Liver (tissue), 3 donors: ENCODE data around the gene GALNT10.

ENCODE experiments used
- CTCF ChIP-seq: fragments of 150-350 bp; IDR thresholded peaks from 2 replicates; pipeline ENCODE4 v1.5.1; 2017; ENCODE audit warnings: improper control_type of control experiment, low read depth, low read length; ENCODE audit not compliant: missing input control
- EGR1 ChIP-seq, 2 donors: IDR thresholded peaks; 2 replicates each; pipeline ENCODE4 v1.6.1; 2016 to 2018; ENCODE audit warnings: antibody characterized with exemption in 2 of 2, low read depth in 2 of 2
- MAX ChIP-seq: IDR thresholded peaks from 2 replicates; pipeline ENCODE4 v1.6.1; 2016; ENCODE audit warnings: antibody characterized with exemption
- RAD21 ChIP-seq, 2 donors: IDR thresholded peaks; 2 replicates each; pipeline ENCODE4 v1.6.1; 2016; ENCODE audit warnings: antibody characterized with exemption in 2 of 2, mild to moderate bottlenecking in 2 of 2
- REST ChIP-seq: IDR thresholded peaks from 2 replicates; pipeline ENCODE4 v1.6.1; 2016; ENCODE audit warnings: antibody characterized with exemption, mild to moderate bottlenecking
- SP1 ChIP-seq: IDR thresholded peaks from 2 replicates; pipeline ENCODE4 v1.6.1; 2018; ENCODE audit warnings: antibody characterized with exemption, mild to moderate bottlenecking
- TAF1 ChIP-seq: conservative IDR thresholded peaks from 2 replicates; pipeline ENCODE4 v1.6.1; 2016; ENCODE audit warnings: antibody characterized with exemption, mild to moderate bottlenecking
- YY1 ChIP-seq: IDR thresholded peaks from 2 replicates; pipeline ENCODE4 v1.6.1; 2016; ENCODE audit warnings: antibody characterized with exemption, mild to moderate bottlenecking
- donor health status: healthy.
- donor health status: healthy.

GRCh38 chr5:154221371-154221896, 30.9 kb downstream of the GALNT10 start:
- TF ChIP-seq YY1 = no peak
- TF ChIP-seq CTCF = no peak
- no peak for TF ChIP-seq EGR1 (IDR thresholded peaks at IDR 0.05; ENCODE audit: low read depth in 2 of 2)
- TF ChIP-seq TAF1 = no peak
- no peak for TF ChIP-seq RAD21 (IDR thresholded peaks at IDR 0.05)
- no peak for TF ChIP-seq MAX
- TF ChIP-seq SP1 = no peak
- TF ChIP-seq REST = no peak
